GM18951 (cell line): ENCODE measurements around the gene SLC38A2.

Experiments used
- POLR2A ChIP-seq: IDR thresholded peaks from 4 replicates; pipeline ENCODE4 v1.6.1; 2011; ENCODE audit warnings: mild to moderate bottlenecking; ENCODE audit not compliant: insufficient read length, insufficient read depth; ENCODE audit errors: extremely low read depth
- in situ Hi-C: fragments of 300-500 bp; cut with MboI; formaldehyde crosslinking; loops from one replicate; pipeline ENCODE4 v1.12.0; 2022; ENCODE audit warnings: low sequenced_read_pairs, mixed read lengths, inconsistent platforms; ENCODE audit not compliant: unreplicated experiment

The SLC38A2 gene

DNA sequence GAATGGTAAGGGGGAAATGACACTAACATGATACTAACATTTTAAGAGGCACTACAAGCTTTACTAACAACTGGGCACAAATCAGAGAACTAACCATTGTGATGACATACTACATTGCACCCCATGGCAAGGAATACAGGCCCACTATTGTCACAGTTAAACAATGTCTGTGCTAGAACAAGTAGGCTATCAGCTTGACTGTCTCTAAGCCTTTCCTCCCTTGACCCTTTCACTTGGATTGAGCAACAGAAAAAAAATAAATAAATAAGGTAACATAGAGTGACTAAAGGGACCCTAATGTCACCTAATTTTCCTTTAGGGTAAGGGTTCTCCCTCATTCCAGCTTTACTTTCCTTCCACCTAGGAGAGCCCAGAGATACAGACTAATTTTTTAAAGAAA, 4.4 kb downstream of the SLC38A2 start:
- no peak for TF ChIP-seq POLR2A
- in situ Hi-C loops = no loop called here

DNA sequence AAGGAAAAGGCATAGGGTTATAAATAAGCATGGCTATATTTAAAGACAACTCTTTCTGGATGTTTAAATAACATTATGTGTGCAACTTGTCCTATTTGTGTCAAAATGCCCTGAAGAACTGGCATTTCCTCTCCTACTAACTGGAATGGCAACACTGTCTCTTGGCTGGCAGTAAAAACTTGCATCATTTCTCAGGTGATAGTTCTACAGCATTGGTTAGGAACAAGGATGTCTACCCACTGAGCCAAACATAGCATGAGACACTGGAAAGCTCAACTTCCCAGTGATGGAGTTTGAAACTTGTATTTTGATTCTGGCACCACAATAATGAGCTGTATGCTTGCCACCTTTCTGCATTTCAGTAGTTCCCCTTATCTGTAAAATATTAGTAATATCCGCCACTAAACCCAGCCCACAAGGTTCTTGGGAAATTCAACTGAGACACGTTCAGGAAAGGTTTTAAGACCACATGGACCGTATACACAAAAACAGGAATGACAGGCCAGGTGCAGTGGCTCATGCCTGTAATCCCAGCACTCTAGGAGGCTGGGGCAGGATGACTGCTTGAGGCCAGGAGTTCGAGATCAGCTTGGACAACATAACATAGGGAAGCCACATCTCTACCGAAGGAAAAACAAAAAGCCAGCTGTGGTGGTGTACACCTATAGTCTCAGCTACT, 5.1 kb downstream of the SLC38A2 start:
- no peak for TF ChIP-seq POLR2A
- in situ Hi-C loops = no loop called here

- no peak for TF ChIP-seq POLR2A
- in situ Hi-C loops = no loop called here
Observed at GRCh38 chr12:46366771-46367170, 5.8 kb downstream of the SLC38A2 start.

- no peak for TF ChIP-seq POLR2A
- in situ Hi-C loops = no loop called here
Observed at GRCh38 chr12:46365951-46366379, 6.6 kb downstream of the SLC38A2 start.

GRCh38 chr12:46364777-46365580, 7.6 kb downstream of the SLC38A2 start:
- no peak for TF ChIP-seq POLR2A
- in situ Hi-C loops = no loop called here

GRCh38 chr12:46364300-46364696, 8.3 kb downstream of the SLC38A2 start:
- in situ Hi-C loops = no loop called here
- no peak for TF ChIP-seq POLR2A

DNA sequence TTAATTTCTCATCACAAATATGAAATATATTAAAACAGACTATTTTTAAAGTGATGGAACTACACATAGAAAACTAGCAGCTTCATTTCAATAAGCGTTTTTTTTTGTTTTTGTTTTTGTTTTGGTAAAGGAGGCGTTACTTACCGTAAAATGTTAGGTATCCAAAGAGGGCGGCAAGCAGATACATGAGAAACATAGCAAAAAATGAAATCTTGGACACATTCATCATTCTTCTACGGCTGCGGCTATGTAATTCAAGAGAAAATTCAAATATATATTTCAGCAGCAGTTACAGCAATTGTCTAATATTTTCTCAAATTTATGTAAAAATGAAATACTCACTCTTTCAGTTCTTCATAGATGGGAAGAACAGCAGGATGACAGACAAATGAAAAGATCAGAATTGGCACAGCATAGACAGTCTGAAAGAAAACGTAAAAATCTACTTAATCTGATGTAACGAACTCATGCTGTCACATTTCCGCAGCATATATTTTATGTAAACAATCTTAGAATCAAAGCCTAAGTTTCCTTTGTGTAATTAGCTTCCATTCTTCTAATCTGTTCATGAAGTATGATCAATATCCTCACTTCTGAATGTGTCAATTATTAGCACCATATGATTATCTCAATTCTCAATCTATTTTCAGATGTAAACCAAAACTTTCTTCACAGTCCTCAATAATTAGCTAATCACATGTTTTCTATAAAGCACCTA, 8.8 kb downstream of the SLC38A2 start:
- in situ Hi-C loops = no loop called here
- TF ChIP-seq POLR2A = no peak

- TF ChIP-seq POLR2A = no peak
- in situ Hi-C loops = no loop called here
Observed at GRCh38 chr12:46362895-46363581, 9.5 kb downstream of the SLC38A2 start.

DNA sequence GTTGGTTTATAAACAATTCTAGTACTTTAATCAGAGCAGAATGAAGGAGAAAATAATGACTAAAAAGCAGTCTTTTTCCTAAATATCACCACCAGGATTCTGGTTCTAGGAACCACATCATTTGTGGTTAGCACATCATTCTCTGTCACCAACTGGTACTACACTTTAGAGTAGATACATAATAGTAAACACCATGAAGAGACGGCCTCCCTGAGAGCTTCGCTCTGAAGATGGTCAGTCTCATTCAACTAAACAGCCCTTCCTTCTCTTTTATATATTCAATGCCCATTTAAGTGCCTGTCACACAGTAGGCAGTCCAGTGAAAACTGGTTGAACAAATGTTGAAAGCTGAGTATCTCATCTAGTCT, 10.9 kb downstream of the SLC38A2 start:
- in situ Hi-C loops = no loop called here
- no peak for TF ChIP-seq POLR2A

GRCh38 chr12:46360908-46361666, 11.5 kb downstream of the SLC38A2 start:
- in situ Hi-C loops = no loop called here
- TF ChIP-seq POLR2A = no peak

- in situ Hi-C loops = no loop called here
- no peak for TF ChIP-seq POLR2A
Observed at GRCh38 chr12:46360370-46360769, 12.2 kb downstream of the SLC38A2 start.

DNA sequence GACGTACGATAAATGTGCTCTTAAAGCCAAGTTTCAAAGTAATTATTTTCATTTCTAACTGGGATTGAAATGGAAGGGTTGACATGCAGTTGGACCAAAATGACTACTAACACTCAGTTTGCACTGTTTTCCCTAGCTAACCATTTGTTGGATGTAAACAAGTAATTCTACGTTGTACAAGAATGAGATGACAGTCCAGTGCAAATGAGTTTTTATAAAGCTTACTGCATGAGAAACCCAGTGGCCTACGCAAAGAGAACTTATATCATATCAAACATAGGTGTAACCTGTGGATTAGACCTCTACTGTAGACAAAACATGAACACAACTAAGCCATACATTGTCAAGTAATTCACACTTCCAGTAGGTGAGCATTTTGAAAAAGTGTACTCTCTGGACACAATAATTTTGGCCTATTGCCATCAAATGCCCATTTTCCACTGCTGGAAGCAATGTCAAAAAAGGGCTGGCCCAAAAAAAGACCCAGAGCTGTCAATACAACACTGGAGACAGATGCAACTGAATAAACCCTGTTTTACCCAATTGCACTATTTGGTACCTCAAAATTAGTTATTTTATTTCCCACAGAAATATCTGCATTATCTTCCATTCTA, 12.8 kb downstream of the SLC38A2 start:
- in situ Hi-C loops = loop anchor here (10.0 kb wide), 1 partner anchor 305 kb away; no protein-coding TSS in a partner anchor
- no peak for TF ChIP-seq POLR2A
